Measurements from ENCODE around the gene FBXL16.
A peak's percentile ranks its signal among the peaks of the same experiment; 100 is the strongest.
"Not testable (repeated sequence)": the region's sequence is repeated elsewhere in the genome, so short reads cannot be mapped to it uniquely, and the experiment has no call there.

The FBXL16 gene

DNA sequence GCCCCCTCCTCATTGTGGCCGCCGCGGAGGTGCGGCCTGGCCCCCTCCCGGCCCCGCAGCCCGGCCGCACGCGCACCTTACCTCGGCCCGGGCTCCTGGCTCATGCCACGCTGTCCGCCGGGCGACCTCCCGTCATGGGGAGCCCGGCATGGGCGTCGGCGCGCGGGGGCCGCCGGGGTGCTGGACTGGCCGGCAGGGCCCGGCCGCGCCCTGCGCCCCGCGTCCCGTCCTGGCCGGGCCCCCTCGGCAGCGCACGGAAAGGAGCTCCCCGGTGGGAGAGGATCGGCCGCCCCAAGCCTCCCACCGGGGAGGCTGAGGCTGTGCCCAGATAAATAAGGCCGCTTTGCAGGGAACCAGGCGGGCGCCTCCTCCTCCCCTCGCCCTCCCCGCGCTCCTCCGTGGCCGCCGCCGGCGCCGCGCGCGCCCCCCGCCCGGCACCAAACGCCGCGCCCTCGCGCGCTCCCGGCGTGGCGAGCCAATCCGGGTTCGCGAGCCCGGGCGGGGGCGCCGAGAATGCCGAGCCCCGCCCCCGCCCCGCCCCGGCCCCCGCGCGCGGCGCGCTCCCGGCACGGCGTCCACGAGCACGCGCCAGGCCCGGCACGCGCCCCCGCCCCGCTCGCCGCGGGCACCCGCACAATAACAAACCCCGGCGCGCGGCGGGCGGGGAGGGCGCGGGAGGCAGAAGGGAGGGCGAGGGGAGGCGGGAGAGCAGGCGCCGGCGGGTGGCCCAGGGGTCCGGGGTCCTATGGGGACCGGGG lies at the start of gene FBXL16:
TSS of gene FBXL16 (minus strand) at position 371 of the 758 bp plus-strand sequence. CDS start 8,396 bp downstream, outside the sequence.
- no peak for DNase-seq (ENCODE audit: low read depth in 2 of 2)

- no peak for DNase-seq (ENCODE audit: low read depth in 2 of 2)
Observed at GRCh38 chr16:754656-755055, 49.1 kb upstream of the FBXL16 start.

- not testable (repeated sequence) for DNase-seq (ENCODE audit: low read depth in 2 of 2)
Observed at GRCh38 chr16:754121-754607, 48.6 kb upstream of the FBXL16 start.

DNA sequence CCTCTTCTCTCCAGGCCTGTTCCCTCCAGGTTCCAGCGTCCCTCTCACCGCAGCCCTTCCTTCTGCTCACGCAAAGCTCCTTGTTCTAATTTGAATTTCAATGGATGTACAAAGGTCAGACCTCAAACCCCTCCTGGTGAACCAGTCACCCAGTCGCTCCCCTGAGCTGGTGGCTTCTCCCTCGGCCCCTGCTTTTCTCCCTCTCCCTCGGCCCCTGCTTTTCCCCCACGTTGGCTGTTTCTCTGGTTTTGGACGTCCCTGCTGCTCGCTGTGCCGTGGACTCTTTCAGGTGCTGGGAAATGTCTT lies 46.4 kb upstream of the FBXL16 start:
- DNase-seq (ENCODE audit: low read depth in 2 of 2): no peak

GRCh38 chr16:751152-752006 lies 45.8 kb upstream of the FBXL16 start:
- no peak for DNase-seq (ENCODE audit: low read depth in 2 of 2)

DNA sequence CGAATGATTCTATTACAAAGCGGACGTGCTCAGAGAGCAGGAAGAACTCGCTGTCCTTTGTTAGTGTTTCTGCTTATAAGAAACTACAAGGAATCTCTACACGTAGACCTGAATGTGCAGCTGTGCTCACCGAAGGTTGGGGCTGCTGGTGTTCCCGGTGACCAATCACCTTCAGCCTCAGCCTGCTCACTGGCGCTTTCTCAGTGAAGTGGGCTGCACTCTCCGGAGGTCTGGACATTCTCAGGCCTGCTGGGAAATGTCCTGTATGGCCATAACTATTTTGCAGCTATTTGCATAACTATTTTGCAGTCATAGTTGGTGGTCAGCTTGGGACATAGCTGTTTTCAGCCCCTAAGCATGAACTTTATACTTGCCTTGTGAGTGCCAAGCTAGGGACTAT lies 44.9 kb upstream of the FBXL16 start:
- no peak for DNase-seq (ENCODE audit: low read depth in 2 of 2)

DNA sequence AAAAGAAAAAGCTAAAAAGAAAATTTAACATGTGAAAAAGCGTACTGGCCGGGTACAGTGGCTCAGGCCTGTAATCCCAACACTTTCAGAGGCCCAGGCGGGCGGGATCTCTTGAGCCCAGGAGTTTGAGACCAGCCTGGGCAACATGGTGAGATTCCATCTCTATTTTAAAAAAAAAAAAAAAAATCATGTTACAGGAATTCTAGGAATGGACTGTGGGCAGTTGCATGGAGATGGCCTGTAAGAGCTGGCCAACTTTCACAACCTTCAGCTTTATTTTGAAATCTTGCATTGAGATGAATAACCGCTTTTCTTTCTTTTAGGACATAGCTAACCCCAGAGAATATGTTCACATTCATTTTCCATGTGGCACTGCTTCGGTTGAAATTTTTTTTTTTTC lies 43.4 kb upstream of the FBXL16 start:
- peak; percentile 40 to 48 for DNase-seq (ENCODE audit: low read depth in 2 of 2)

GRCh38 chr16:747978-748746 lies 42.6 kb upstream of the FBXL16 start:
- DNase-seq (ENCODE audit: low read depth in 2 of 2): no peak

DNA sequence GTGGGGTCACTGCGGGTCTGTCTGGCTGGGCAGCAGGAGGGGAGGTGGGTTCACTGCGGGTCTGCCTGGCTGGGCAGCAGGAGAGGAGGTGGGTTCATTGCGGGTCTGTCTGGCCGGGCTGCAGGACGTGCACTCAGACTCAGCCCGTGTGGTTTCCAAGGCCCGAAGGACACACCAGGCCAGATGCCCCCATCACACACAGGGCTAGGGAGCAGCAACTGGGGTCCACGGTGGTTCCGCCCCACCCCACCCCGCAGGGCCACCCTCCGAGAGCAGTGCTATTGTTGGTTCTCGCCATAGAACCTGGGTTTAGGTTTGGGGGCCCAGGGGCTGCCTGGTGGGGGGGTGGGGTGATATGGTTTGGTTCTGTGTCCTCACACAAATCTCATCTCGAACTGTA lies 41.0 kb upstream of the FBXL16 start:
- DNase-seq (ENCODE audit: low read depth in 2 of 2): no peak

DNA sequence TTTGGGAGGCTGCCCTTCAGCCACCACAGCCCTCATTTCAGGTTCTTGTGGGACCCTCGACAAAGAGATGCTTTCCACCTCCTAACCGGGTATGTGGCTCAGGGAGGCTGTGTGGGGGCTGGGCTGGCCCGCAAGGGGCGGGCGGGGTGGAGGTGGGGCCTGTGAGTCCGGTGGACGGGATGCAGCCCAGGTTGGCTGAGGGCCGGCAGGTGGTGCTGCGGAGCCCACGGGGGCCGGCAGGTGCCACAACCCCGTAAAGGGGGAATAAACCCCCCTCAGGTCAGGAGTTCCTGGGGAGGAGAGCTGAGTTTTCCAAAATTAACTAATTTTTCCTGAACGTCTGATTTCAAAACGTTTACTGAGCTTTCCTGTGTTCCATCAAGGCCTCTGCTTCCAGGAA lies 40.1 kb upstream of the FBXL16 start:
- DNase-seq (ENCODE audit: low read depth in 2 of 2): no peak

DNA sequence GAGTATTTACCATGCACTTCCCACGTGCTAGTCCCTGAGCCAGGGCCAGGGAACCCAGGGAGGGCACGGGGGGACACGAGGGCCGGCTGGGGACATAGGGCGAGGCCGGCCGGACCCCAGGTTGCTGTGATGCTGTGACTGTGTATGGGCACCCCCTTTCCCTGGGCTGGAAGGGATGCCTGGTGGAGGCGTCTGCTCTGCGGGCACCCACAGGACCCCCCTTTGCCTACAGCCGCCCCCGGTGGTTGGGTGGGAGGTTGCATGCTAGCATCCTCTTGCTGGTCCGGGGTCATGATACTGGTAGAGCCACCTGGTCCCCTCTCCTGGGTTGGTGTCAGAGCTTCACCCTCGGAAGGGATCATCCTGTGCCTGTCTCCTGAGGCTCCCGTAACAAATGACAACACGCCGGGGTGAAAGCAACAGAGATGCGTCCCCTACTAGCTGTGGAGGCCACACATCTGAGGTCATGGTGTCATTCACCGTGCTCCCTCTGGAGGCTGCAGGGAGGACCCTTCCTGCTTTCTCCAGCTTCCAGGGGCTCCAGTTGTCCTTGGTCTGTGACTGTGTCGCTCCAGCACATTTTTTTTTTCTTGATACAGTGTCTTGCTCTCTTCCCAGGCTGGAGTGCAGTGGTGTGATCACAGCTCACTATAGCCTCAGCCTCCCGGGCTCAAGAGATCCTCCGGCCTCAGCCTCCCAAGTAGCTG lies 38.3 kb upstream of the FBXL16 start:
- no peak for DNase-seq (ENCODE audit: low read depth in 2 of 2)

GRCh38 chr16:742894-743293 lies 37.3 kb upstream of the FBXL16 start:
- not testable (repeated sequence) for DNase-seq (ENCODE audit: low read depth in 2 of 2)

GRCh38 chr16:741986-742629 lies 36.5 kb upstream of the FBXL16 start:
- no peak for DNase-seq (ENCODE audit: low read depth in 2 of 2)

DNA sequence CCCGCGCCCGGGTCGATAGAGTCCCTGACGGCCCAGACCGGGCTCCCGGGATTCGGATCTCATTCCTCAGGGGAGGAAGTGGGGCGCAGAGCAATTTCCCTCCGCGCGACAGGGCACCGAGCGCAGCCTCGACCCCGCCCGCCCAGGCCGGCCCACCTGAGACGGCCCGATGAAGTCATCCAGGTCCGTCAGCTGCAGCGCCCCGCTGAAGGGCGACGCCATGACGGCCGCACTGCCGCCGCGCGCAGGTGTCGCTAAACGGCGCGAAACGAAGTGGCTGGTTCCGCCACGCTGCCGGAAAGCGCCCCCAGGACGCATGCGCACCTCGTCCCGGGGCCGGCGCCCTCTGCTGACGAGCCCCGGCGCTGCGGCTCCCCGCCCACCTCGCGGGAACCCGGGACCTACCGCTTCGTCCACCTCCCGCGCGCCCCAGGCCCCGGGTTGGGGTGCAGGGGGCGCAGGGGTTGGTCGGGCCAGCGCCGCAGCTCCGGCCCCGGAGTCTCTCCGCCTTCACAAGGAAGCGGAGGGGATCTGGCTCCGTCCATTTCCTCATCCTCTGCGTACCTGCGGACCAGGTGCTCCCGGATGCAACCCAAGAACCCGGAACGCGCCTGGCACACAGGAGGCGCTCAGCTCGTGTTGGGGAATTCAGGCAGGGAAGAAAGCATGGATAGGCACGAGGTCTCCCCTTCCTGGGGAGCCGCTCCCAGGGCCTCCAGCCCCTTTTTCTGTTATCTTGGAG lies 35.3 kb upstream of the FBXL16 start, which contains the start of gene CIAO3:
TSS of gene CIAO3 (minus strand) at position 234 of the 742 bp plus-strand sequence. CDS start at position 222, 12 bp downstream.
- DNase-seq (ENCODE audit: low read depth in 2 of 2): peak; percentile 68 to 73

GRCh38 chr16:740459-740763 lies 34.8 kb upstream of the FBXL16 start:
- DNase-seq (ENCODE audit: low read depth in 2 of 2): no peak

GRCh38 chr16:739560-740458 lies 34.2 kb upstream of the FBXL16 start:
- DNase-seq (ENCODE audit: low read depth in 2 of 2): no peak

DNA sequence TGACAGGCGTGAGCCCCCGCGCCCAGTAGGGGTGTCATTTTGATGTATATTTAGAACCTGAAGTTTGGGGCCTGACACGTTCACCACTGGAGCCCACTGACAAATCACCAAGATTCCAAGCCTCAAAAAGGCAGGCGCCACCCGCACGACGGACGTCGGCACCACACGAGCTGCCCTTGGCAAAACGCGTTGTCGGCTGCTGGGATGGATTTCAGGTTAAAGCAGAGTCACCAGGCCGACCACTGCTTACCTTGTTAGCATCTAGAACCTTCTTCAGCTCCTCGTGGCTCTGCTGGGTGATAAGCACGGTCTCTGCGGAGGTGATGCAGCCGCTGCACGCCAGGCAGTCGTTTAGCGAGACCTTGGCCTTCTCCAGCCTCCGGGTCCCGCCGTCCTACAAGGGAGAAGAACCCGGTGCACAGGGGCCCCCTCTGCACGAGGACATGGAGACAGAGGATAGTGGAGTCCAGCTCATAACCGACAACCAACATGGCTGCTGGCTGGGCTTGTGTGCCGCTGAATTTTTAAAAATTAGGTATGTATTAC lies 31.4 kb upstream of the FBXL16 start:
- DNase-seq (ENCODE audit: low read depth in 2 of 2): no peak

DNA sequence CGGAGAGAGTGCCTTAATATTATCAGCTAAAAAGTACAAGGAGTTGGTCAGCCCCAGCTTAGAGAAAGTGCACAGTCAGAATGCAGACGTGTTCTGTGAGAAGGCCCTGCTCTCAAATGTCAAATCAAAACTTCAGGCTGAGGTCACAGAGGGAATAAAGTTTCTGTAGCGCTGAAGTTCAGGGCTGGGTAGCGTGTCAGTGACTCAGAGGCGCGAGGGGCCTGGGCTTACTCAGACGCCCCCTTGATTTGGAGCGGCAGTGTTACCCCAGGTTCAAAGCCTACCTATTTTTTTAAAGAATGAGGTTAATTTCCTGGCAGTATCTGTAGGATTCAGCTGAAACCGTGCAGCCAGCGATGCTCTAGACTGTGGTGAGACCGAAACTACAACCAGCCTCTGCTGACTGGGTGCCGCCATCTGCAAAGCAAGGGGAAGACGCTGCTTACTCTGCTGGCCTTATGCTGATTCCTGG lies 30.4 kb upstream of the FBXL16 start:
- no peak for DNase-seq (ENCODE audit: low read depth in 2 of 2)

Measured in fibroblast of skin of left quadriceps (primary cell).